GM18498 (cell line): ENCODE data around the gene SHTN1.

Experiments
- ATAC-seq: cut with Tn5 transposase; IDR thresholded peaks from one replicate; pipeline ENCODE4 v1.9.1; 2021; ENCODE audit warnings: mild to moderate bottlenecking, moderate library complexity; ENCODE audit not compliant: unreplicated experiment

The SHTN1 gene

DNA sequence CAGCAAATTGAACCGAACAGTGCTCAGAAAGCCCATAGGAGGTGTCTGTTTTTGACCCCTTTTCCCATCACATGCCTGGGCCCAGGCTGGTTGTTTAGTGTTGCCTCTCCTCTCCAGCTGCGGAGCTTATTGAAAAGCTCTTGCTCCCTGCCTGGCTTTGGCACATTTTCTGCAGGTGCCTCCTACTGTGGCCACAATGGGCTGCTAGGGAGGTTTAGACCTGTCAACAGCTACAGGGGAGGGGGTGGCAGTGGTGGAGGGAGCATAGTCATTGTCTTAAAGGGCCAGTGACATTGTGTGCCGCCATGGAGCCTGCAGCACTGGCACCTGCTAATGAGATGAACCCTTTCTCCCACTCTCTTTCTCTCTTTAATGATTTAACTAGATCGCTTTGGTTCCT lies 168.9 kb downstream of the SHTN1 start:
- ATAC-seq: no peak

DNA sequence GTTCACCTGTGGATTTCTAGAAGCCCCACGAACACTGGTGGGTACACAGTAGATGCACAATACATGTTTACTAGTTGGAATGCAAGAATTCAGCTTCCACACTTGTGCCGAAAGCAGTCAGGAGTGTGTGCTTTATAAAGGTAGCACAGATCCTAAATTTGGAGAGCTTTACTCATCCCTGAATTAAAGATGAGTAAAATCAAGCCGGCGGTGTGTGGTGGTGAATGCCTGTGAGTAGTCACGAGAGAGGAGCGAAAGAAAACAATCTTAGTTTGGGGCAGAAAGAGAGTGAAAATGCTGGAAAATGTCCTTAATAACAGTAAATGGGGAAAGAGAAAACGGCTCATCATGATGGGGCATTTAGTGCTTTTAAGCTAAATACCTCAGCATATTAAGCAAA lies 169.3 kb downstream of the SHTN1 start:
- ATAC-seq: no peak

DNA sequence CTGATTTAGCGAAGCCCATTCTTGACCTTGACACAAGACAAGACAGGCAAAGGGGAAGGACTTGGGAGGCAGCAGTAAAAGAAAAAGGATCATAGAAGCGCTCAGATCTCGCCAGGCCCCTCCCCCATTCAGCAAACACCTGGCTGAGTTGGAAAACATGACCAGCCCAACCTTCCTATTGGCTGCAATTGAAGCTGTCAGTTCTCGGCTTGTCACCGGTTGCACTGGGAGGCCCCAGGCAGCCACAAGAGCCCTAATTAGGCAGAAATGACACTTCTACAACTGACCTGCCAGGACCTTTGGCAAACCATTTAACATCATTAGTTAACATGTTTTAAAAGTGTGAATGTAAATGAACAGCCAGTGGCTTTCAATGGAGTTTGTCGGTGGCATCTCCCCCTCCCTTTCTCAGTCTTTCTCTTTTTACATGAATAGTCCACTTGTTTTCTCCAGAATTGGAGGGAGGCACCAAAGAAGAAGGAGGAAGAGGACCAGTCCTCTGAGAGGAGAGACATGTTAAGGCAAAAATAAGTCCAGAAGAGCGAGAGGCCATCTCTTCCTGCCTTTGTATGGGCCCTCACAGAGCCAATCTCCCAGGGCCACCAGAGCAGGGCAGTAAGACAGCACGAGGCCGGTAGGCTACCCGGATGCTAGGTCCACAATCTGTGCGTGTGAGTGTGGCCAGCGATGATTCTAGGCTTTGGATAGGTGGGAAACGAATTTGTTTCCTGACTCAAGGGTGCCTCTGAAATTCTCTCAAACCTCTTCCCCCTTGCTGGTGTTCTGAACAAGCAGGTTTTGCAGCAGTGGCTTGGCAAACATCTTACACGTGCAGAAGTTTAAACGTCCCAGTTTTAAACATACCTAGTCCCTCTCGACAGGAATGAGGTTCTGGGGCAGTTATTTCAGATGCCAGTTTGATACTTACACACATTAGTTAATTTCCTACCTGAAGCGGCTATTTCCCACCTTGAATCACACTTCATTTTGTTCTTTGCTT lies 170.7 kb downstream of the SHTN1 start:
- ATAC-seq: no peak

DNA sequence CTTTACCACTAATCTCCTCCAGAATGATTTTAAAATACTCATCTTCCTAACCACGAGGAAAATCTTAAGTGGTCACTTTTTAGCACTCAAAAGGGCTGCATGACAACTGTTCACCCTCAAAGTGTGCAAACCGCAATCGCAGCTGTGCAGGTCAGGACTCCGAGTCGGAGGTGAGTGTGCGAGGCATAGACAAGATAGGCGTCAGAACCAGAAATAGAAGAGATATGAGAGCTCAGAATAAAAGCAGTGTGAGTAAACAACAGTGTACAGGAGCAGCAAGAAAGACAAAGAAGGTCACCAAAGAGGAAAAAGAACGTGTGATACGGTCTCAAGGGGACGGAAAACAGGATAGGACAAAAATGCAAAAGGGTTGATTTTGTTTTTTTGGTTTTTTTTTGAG lies 173.2 kb downstream of the SHTN1 start:
- ATAC-seq: no peak
